Ovary (tissue), 3 donors: ENCODE results near the gene KANK2.

Source experiments
- EP300 ChIP-seq: sonication (generic); formaldehyde crosslinking; IDR thresholded peaks from one replicate; pipeline ENCODE4 v1.6.1; 2017; ENCODE audit warnings: antibody characterized with exemption
- POLR2A ChIP-seq: fragments of 450-650 bp; IDR thresholded peaks from one replicate; pipeline ENCODE4 v1.6.1; 2017; ENCODE audit warnings: antibody characterized with exemption, mild to moderate bottlenecking, moderate library complexity
- TF ChIP-seq, protein P1 (sequence below), 3 donors: fragments of 450-650 bp in 2 of 3; fragments of 200-600 bp in 1 of 3; IDR thresholded peaks; one replicate each; pipeline versions ENCODE4 v1.5.1 to v1.8.0; 2016 to 2022; ENCODE audit warnings: antibody characterized with exemption in 3 of 3, mild to moderate bottlenecking in 1 of 3
- donor health status: DM: no; HTN: no; CAD: no.

DNA sequence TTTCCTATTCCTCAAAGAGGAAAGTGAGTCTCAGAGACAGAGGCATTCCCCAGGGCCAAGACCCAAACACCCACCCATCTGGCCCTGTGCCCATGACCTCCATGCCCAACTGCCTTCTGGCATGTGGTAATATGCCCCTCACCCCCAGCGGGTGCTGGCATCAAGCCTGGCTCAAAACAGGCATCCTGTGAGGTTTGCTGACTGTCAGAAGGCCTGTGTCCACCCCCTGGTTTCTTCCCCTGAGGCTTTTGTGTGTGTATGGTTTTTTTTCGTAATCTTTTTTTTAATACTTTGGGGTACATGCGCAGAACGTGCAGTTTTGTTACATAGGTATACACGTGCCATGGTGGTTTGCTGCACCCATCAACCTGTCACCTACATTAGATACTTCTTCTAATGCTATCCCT lies 7.6 kb upstream of the KANK2 start:
- TF ChIP-seq, protein P1, sequence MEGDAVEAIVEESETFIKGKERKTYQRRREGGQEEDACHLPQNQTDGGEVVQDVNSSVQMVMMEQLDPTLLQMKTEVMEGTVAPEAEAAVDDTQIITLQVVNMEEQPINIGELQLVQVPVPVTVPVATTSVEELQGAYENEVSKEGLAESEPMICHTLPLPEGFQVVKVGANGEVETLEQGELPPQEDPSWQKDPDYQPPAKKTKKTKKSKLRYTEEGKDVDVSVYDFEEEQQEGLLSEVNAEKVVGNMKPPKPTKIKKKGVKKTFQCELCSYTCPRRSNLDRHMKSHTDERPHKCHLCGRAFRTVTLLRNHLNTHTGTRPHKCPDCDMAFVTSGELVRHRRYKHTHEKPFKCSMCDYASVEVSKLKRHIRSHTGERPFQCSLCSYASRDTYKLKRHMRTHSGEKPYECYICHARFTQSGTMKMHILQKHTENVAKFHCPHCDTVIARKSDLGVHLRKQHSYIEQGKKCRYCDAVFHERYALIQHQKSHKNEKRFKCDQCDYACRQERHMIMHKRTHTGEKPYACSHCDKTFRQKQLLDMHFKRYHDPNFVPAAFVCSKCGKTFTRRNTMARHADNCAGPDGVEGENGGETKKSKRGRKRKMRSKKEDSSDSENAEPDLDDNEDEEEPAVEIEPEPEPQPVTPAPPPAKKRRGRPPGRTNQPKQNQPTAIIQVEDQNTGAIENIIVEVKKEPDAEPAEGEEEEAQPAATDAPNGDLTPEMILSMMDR (IDR thresholded peaks at IDR 0.05), result no peak
- TF ChIP-seq POLR2A (no peak), EP300 (no peak)
